Stimulated activated CD4-positive, alpha-beta T cell treated with anti-CD3 and anti-CD28 coated beads, Interleukin-2, amount 100 ng/mL, for 48 hours (primary cell): ENCODE measurements around the gene NAA38.

Source experiments
- DNase-seq, 2 donors: peaks; one replicate each; pipeline ENCODE4 v3.0.0-alpha.2; 2020

NAA38 gene

DNA sequence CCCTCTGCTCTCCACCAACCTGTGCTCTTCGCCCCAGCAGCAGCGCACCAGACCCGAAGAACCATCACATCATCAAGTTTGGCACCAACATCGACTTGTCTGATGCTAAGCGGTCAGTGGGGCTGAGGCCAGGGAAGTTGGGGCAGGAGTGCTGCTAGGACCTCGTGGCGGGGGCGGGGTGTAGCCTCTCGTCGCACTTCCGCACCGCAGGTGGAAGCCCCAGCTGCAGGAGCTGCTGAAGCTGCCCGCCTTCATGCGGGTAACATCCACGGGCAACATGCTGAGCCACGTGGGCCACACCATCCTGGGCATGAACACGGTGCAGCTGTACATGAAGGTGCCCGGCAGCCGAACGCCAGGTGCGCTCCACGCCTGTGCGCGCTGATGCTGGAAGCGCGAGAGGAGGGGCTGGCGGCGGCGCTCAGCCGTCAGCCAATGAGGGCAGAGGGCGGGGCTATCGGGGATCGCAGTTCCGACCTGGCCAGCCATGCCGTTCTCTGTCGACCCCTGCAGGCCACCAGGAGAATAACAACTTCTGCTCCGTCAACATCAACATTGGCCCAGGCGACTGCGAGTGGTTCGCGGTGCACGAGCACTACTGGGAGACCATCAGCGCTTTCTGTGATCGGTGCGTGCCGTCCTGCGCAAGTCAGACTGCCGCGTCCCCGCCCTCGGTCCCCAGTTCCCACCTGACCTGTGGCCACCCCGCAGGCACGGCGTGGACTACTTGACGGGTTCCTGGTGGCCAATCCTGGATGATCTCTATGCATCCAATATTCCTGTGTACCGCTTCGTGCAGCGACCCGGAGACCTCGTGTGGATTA is 5.7 kb downstream of the NAA38 start:
- DNase-seq: peak; percentile 93 to 94

DNA sequence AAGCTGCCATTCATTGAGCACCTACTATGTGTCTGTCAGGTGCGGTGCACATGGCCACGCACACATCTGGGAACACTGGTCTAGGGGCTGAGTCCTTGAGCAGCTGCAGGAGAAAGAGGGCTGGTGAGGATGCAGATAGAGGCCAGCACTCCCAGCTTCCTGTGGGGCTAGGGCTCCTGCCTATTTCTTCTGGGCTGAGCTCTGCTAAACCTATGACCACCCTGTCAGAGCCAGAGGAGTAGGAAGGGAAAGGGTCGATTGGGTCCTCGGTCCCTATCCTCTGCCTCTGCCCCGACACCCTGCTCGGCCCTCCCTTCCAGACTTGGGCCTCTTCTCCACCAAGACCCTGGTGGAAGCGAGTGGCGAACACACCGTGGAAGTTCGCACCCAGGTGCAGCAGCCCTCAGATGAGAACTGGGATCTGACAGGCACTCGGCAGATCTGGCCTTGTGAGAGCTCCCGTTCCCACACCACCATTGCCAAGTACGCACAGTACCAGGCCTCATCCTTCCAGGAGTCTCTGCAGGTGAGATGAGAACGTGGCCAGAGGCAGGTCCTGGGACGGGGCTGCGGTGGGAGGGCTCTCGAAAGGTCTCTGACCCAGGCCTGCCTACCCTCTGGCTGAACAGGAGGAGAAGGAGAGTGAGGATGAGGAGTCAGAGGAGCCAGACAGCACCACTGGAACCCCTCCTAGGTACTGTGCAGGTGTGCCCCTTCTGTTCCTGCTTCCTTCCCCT is 6.5 kb downstream of the NAA38 start:
- no peak for DNase-seq

DNA sequence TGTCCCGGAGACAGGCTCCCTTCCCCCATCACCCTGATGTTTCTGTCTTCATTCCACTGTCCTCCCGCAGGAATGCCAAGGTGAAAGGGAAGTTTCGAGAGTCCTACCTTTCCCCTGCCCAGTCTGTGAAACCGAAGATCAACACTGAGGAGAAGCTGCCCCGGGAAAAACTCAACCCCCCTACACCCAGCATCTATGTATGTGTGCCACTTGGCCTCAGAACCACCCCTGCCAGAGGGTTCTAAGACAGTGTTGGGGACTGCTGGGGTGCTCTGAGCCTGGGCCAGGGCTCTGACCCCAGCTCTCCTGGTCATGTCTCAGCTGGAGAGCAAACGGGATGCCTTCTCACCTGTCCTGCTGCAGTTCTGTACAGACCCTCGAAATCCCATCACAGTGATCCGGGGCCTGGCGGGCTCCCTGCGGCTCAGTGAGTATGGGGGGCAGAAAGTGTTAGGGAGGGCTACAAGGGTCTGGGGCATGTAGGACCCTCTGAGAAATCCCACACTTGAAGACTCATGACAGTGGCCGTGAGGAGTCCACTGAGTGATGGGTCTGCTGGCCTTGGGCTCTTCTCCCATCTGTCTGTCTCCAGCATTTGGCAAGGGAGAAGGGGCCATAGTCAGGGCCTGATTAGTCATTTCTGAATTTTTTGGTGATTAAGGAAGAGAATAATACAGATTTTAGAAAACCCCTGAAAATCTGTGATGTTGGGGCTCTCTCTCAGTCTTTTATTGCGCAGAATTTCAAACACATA is 7.4 kb downstream of the NAA38 start:
- no peak for DNase-seq

DNA sequence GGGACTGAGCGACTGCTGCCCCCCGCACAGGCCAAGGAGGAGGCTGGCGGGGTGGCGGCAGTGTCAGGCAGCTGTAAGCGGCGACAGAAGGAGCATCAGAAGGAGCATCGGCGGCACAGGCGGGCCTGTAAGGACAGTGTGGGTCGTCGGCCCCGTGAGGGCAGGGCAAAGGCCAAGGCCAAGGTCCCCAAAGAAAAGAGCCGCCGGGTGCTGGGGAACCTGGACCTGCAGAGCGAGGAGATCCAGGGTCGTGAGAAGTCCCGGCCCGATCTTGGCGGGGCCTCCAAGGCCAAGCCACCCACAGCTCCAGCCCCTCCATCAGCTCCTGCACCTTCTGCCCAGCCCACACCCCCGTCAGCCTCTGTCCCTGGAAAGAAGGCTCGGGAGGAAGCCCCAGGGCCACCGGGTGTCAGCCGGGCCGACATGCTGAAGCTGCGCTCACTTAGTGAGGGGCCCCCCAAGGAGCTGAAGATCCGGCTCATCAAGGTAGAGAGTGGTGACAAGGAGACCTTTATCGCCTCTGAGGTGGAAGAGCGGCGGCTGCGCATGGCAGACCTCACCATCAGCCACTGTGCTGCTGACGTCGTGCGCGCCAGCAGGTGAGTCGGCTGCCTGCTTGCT is 8.1 kb downstream of the NAA38 start:
- no peak for DNase-seq

DNA sequence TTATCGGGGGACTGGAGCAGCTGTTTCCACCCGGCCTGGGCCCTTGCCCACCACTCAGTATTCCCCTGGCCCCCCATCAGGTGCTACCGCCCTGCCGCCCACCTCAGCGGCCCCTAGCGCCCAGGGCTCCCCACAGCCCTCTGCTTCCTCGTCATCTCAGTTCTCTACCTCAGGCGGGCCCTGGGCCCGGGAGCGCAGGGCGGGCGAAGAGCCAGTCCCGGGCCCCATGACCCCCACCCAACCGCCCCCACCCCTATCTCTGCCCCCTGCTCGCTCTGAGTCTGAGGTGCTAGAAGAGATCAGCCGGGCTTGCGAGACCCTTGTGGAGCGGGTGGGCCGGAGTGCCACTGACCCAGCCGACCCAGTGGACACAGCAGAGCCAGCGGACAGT is 8.6 kb downstream of the NAA38 start:
- no peak for DNase-seq

DNA sequence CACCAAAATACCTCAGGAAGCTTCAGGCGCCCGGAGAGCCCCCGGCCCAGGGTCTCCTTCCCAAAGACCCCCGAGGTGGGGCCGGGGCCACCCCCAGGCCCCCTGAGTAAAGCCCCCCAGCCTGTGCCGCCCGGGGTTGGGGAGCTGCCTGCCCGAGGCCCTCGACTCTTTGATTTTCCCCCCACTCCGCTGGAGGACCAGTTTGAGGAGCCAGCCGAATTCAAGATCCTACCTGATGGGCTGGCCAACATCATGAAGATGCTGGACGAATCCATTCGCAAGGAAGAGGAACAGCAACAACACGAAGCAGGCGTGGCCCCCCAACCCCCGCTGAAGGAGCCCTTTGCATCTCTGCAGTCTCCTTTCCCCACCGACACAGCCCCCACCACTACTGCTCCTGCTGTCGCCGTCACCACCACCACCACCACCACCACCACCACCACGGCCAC is 9.2 kb downstream of the NAA38 start:
- no peak for DNase-seq

DNA sequence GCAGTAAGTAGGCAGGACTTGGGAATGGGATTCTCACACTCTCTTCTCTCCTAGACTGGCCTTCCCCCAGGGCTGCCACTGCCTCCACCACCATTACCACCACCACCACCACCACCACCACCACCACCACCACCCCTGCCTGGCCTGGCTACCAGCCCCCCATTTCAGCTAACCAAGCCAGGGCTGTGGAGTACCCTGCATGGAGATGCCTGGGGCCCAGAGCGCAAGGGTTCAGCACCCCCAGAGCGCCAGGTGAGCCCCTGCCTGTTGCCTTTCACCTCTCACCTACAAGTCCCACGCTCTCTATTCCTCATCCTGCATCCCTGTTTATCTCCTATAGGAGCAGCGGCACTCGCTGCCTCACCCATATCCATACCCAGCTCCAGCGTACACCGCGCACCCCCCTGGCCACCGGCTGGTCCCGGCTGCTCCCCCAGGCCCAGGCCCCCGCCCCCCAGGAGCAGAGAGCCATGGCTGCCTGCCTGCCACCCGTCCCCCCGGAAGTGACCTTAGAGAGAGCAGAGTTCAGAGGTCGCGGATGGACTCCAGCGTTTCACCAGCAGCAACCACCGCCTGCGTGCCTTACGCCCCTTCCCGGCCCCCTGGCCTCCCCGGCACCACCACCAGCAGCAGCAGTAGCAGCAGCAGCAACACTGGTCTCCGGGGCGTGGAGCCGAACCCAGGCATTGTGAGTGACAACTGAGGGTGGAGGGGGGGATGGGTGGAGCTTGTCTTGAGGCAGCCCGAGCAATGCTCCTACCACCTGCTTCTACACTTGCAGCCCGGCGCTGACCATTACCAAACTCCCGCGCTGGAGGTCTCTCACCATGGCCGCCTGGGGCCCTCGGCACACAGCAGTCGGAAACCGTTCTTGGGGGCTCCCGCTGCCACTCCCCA is 10.3 kb downstream of the NAA38 start:
- DNase-seq: no peak

DNA sequence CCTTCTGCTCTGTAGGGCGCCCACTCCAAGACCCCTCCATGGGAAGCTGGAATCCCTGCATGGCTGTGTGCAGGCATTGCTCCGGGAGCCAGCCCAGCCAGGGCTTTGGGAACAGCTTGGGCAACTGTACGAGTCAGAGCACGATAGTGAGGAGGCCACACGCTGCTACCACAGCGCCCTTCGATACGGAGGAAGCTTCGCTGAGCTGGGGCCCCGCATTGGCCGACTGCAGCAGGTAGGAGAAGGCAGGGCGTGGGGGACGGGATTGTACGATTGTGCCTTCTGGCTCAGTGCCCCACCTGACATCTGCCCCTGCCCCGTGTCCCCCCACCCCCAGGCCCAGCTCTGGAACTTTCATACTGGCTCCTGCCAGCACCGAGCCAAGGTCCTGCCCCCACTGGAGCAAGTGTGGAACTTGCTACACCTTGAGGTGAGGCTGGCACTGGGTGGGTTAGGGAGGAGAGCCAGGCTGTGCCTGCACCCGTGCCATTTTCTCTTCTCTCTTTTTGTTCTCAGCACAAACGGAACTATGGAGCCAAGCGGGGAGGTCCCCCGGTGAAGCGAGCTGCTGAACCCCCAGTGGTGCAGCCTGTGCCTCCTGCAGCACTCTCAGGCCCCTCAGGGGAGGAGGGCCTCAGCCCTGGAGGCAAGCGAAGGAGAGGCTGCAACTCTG is 11.2 kb downstream of the NAA38 start:
- no peak for DNase-seq

DNA sequence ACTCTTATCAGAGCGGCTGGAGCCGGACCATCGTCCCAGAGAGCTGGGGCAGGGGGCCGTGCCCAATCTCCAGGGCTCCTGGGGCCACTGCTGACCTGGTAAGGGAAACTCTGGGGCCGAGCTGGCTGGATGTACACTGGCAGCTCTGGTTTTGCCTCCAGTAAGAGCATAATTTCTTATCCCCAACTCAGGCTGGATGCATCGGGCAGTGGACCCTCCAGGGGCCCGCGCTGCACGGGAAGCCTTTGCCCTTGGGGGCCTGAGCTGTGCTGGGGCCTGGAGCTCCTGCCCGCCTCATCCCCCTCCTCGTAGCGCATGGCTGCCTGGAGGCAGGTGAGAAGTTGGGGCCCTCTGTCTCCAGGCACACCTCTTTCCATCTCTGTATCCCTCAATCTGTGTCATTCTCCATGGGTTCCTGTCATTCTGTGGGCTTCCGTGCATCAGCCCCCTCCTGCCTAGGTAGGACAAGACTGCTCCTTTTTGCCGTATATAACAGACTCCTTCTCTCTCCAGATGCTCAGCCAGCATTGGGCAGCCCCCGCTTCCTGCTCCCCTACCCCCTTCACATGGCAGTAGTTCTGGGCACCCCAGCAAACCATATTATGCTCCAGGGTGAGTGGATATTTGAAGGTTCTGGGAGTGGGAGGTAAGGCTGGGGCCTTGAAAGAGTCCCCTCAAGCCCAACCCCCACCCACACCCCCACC is 11.8 kb downstream of the NAA38 start:
- DNase-seq: no peak

DNA sequence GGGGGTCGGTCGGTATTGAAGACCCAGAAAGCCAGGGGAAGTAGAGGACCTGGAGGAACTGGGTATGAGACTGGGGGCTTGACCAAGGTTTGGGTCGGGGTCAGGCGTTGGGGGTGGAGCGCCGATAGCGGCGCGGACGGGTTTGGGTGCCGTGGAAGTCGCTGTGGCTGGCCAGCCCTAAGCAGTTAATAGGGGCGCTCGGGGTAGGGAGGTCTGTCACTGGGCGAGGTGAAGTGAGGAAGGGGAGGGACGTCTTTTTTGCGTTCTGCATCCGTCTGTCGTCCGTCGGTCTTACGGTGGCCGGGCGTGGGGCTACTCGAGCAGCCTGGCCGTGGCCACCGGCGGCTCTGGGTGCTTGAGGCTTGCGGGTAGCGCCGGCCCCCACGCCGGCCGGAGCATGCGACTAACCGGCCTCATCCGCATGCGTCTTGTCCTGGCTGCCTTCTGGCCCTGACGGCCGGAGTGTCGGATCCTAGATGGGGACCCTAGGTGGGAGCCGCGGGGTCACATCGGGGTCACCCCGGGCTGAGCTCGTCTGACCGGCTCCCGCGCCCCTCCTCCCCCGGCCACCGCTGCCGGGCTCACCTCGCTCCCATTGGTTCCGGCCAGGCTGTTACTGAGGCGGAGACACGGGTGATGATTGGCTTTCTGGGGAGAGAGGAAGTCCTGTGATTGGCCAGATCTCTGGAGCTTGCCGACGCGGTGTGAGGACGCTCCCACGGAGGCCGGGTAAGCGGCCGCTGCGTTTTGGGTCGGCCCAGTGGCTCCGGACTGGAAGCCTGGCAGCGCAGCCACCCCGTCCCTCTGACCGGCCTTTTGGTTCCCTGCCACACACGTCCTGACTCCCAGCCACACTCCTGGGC is 12.8 kb downstream of the NAA38 start:
- DNase-seq: peak; percentile 73 to 80

DNA sequence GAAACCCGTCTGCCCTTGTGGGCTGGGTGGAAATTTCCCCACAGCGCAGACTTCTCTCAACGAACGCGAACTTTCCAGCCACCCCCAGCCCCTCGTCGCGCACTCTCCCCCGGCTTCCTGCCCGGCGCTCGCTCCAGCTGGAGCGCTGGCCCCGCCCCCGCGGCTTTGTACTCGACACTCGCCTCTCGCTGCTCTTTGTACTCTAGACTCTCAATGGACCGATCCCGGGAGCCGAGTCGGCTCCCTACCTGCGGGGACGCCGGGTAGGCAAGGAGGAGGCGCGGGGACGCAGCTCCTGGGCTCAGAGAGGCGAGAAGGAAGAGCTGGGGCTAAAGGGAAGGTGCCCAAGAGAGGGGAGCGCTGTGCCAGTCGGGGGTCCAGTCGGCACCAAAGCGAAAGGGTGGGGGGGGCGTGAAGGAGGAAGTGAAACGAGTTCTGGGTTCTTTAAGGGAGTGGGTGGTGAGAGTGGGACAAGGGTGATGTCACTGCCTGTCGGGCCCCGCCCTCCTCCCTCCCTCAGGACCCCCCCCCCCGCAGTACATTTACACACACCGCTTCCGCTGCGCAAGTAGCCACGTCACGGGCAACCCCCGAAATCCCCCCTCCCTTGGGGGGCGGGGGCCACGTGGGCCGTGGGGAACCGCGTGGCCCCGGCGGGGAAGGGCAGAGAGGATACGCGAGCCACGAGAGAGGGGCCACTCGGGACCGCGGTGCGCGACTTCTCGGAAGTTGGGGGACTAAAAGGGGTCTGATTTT is 13.6 kb downstream of the NAA38 start:
- peak; percentile 77 to 80 for DNase-seq

DNA sequence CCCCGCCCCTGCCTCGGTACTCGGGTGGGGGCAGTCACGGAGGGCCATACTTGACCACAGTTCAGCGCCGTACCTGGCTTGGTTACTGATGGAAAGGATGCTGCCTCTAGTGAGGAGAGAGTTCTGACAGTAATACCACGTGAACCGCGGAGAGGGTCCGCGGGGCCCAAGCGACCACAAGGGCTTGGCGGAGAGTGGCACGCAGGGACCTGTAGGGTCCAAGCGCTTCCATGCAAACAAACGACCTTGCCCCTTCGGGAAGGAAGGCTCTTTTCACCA is 14.2 kb downstream of the NAA38 start:
- DNase-seq: no peak

DNA sequence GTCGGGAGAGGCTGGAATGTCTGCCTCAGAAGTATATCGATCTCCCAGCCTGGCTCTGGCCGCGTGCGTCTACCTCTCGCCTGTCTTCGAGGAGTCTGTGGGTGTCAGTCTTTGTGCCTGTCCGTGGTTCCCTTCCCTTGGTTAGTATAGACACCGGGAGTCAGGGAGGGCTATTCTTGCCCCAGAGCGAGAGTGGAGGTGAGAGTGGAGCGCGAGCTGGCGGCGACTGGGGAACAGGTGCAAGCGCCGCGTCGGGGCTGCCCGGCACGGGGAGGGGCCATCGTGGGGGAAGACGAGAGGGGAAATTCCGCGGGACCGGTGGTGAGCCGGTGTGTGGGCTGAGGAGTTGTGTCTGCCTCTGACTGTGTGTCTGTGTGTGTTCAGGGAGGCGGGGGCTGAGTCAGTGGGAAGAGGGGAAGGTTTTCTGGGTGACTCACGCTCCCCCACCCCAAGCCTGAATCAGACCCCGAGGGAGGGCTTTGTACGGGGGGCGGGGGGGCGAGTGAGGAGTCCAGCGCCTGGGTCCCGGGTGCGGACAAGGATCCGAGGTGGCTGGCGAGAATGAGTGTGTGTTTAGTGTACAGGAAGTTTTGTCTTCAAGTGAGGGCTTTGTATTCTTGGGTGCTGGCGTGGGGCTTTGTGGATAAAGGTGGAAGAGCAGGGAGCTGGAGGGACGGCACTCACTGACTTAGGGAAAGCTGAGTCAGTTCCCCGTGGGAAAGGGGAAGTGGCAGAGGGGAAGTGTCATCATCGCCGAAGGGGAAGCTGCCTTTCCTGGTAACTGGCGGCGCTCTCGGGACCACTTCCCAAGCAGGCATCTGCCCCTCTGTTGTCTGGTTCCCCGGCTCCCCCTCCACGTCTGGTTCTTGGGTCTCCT is 14.7 kb downstream of the NAA38 start:
- DNase-seq: peak; percentile 87 to 91

DNA sequence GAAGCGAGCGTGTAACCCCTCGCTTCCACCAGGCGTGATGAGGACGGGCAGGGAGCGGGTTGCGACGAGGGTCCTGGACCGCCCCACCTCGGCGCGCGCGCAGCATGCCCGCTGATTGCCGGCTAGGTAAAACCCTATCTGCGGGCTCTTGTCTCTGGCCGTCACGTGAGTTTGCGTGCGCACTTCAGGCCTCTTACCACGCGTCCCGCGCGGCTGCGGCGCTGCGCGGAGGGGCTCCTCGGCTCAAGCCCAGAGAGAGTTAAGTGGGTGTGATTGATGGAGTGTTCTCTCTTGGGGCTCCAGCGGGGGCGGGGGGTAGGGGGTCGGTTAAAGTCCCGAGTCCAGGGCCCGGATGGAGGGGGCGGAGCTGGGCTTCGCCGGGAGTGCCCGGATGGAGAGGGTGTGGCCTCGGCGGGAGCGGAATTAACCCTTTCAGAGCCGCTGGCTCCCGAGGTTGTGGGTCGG is 15.4 kb downstream of the NAA38 start:
- peak; percentile 77 to 80 for DNase-seq

DNA sequence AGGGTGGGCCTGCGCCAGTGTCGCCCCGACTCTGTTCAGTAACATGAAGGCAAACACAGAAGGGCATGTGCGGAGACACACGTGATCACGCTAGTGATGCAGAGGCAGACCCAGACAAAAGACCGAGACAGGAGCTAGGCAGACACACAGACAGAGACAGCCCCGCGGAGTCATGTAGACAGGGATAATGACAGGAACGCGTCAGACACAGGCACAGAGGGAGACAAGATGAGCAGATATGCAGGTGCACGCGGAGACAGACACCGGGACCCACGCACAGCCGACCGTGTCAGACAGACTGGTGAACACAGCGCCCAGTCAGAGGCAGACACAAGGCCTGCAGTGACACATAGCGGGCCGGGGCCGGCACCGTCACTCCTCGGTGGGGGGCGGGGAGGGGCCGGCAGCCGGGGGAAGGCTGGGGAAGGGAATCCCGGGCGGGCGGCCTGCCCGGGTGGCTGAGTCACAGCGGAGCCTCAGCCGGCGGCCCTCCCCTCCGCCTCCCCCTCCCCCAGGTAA is 15.9 kb downstream of the NAA38 start:
- peak; percentile 84 to 89 for DNase-seq

DNA sequence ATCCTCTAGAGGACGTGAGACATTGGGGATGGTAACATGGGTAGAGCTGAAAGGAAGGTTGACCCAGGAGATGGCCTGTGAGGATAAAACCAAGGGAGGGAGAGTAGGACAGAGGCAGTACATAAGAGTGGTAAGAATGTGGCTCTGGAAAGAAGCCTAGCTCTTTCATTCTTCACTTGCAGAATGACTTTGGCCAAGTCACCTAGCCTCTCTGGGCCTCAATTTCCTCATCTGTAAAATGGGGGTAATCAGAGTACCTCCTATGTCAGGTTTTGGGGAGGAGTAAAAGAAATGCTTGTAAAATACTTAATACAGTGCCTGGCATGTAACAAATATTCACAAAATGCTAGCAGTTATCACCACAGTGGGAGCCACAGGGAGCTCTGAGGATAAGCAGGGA is 16.5 kb downstream of the NAA38 start:
- no peak for DNase-seq

DNA sequence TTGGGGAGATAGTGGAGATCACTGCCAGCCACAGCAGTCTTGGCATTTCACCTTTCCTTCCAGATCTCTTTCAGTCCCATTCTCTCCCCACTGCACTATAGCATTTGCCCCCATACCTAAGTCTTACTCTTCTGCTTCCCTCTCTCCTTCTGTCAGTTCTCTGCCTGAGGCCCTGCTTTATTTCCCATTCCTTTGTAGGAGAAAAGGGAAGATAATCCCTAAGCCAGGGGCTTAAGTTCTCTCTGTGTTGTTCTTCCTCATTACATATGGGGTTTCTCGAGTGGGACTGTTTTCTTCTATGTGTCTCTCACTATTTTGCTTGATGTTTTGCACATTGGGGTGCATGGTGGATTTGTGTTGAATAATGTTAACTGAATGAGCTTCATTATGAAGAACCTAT is 16.9 kb downstream of the NAA38 start:
- no peak for DNase-seq

DNA sequence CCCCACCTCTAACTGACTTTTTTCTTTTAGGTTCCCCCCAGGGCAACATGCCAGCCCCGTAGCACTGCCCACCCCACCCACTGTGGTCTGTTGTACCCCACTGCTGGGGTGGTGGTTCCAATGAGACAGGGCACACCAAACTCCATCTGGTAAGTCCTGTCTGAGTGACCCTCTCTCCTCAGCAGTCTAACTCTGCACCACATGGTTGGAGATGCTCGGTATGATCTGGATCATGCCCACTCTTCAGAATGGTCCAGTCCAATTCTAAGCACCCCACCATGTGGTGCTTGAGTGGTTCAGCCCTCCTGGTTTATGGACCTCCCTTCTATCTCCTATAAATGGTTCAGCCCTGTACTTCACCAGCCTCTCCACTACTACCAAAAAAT is 17.5 kb downstream of the NAA38 start:
- DNase-seq: no peak
